GM18517 (cell line): Measurements from ENCODE around the gene CMYA5.
"Not testable (repeated sequence)": the region's sequence is repeated elsewhere in the genome, so short reads cannot be mapped to it uniquely, and the experiment has no call there.

Experiments used
- ATAC-seq: cut with Tn5 transposase; IDR thresholded peaks from one replicate; pipeline ENCODE4 v1.9.1; 2021; ENCODE audit warnings: mild to moderate bottlenecking, moderate library complexity; ENCODE audit not compliant: unreplicated experiment

Gene CMYA5

GRCh38 chr5:79702606-79703380, 13.2 kb downstream of the CMYA5 start:
- ATAC-seq: no peak

DNA sequence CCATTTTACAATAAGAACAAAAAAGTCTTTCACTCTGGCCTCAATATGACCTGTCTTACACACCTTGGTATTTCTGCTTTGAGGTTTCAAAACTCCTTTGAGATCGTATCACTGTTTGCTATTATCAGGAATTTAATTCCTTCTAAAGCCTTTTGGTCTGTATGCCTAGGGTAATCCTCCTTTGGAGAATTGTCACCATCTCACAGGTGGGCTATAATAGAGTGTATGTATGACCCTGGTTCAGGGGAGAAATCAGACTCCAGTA, 13.7 kb downstream of the CMYA5 start:
- no peak for ATAC-seq

DNA sequence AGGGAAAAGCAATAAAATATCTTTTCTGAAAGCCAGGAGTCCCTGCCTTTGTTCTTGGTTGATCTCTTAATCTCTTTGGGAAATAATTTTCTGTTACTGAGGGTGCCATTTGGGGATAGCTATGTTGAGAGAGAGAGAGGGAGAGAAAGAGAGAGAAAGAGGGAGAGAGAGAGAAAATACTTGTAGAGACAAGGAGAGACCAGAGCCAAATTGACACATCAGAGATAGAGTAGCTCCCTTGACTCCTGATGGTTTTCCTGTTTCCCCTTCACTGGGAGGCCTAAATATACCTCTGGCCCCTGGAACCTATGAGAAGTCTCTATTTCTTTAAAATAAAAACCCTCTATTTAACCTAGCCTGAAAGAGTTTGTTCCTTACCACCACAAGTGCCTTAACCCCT, 14.9 kb downstream of the CMYA5 start:
- no peak for ATAC-seq

DNA sequence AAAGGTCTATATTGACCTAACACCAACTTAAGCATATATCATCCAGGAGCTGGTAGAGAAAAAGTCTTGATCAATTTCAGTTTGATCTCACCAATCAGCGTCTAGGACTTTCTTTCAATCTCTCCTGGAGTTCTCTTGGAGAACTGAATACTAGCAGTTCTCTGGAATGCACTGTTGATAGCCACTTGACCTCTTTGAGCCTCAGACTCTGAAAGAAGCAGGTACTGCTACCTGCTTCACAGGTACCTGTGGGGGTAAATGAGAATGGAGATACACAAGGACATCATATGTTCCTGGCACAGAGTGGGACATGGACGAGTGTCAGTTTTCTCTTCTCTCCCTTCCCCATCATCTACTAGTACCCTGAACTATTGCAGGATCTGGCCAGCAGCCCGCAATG, 16.0 kb downstream of the CMYA5 start:
- ATAC-seq: no peak

DNA sequence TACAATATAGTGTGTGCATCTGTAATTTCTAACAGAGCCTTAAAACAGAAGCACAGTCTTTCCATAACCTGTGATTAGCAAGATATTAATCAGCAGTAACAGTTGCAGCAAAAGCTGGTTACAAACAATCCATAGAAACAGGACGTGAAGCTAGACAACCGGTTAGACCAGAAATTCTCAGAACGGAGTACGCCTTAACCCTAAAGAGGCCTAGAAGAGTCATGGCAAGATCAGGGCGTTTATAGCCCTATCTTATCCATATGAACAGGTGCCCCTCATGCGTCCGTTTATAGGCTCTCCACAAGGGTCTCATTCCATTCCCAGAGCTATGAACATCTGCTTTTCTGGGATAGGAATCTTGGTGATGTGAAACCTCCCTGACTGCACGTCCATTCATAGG, 16.7 kb downstream of the CMYA5 start:
- not testable (repeated sequence) for ATAC-seq

GRCh38 chr5:79707535-79707934, 17.9 kb downstream of the CMYA5 start:
- no peak for ATAC-seq

DNA sequence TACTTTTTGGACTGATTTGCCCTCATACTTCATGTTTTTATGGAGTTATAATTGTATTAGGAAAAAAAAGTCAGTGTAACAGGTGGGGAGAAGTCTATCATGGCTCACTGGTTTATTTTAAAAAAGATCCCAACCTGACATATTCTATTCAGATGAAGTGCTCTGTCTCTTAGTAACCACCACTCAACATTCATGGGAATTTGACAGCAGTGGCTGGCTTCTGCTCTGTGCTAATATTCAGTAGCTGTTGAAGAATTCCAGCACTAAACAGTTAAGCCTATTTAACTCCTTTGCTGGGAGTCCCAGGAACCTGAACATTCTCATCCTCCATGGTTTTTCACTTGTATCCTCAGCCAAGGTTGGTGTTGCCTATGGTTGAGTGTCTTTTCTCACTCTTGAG, 23.1 kb downstream of the CMYA5 start:
- no peak for ATAC-seq

DNA sequence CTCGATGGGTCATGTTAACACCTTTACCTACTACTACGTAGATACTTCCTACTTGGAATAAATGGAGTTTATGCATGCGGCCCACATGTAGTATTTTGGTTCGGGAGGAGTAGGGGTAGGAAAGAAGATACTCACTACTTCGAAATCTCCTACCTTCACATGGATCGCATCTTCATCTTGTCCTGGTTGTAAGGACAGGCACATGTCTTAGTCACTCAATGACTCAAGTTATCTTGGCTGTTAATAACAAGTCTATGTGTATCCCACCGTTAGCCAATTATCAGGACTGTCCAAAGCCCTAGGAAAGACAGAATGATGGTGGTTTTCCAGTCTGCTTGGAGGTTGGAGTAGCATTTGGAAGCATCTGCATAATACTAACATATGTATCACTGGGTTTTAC, 24.1 kb downstream of the CMYA5 start:
- no peak for ATAC-seq

DNA sequence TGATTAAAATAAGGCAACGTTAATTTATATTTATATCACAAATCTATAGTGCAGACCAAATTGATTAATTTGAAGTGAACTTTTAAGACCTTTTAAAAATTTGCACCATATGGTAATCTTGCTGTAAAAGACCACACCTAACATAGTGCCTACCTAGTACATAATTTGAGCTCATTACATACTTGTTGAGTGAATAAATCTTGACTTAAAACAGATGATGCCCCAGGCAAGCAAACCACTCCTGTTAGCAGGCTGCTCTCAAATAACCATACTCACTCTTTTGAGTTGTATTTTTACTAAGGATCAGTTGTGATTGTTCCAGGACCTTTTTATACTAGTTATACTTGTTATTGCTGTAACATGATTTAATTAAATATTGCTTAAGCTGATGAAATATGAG, 27.2 kb downstream of the CMYA5 start:
- ATAC-seq: no peak

GRCh38 chr5:79720096-79720495, 30.5 kb downstream of the CMYA5 start:
- ATAC-seq: no peak

- no peak for ATAC-seq
Measured at GRCh38 chr5:79727451-79728355, 38.1 kb downstream of the CMYA5 start.

- ATAC-seq: no peak
Measured at GRCh38 chr5:79728396-79728795, 38.8 kb downstream of the CMYA5 start.

DNA sequence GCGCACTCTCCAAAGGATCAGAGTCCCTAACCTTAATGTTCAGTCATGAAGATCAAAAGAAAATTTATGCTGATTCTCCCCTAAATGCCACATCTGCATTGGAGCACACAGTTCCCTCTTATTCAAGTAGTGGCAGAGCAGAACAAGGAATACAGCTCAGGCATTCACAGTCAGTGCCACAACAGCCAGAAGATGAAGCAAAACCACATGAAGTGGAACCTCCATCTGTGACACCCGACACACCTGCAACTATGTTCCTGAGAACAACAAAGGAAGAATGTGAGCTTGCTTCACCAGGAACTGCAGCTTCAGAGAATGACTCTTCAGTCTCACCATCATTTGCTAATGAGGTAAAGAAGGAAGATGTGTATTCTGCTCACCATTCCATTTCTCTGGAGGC, 40.0 kb downstream of the CMYA5 start:
- ATAC-seq: no peak

DNA sequence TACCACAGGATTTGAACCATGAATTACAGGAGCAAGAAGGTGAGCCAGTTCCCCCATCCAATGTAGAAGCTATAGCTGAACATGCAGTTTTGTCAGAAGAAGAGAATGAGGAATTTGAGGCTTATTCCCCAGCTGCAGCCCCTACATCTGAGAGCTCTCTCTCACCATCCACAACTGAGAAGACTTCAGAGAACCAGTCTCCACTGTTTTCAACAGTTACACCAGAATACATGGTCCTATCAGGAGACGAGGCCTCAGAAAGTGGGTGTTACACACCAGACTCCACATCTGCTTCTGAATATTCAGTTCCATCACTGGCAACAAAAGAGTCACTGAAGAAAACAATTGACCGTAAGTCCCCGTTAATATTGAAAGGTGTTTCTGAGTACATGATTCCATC, 40.9 kb downstream of the CMYA5 start:
- no peak for ATAC-seq

- no peak for ATAC-seq
Measured at GRCh38 chr5:79731775-79732174, 42.1 kb downstream of the CMYA5 start.

DNA sequence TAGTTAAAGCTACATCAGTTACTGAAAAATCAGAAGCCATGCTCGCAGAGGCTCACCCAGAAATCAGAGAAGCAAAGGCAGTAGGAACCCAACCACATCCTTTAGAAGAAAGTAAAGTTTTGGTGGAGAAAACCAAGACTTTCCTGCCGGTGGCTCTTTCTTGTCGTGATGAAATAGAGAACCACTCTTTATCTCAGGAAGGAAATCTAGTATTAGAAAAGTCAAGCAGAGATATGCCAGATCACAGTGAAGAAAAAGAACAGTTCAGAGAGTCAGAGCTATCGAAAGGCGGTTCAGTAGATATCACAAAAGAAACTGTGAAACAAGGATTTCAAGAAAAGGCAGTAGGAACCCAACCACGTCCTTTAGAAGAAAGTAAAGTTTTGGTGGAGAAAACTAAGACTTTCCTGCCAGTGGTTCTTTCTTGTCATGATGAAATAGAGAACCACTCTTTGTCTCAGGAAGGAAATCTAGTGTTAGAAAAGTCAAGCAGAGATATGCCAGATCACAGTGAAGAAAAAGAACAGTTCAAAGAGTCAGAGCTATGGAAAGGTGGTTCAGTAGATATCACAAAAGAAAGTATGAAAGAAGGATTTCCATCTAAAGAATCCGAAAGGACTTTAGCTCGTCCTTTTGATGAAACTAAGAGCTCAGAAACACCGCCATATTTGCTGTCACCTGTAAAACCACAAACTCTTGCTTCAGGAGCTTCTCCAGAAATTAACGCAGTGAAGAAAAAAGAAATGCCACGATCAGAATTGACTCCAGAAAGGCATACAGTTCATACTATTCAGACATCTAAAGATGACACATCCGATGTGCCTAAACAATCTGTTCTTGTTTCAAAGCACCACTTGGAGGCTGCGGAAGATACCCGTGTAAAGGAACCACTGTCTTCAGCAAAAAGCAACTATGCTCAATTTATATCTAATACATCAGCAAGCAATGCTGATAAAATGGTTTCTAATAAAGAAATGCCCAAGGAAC, 47.2 kb downstream of the CMYA5 start:
- ATAC-seq: no peak

- ATAC-seq: no peak
Measured at GRCh38 chr5:79738349-79738748, 48.7 kb downstream of the CMYA5 start.

GRCh38 chr5:79742549-79743136, 53.0 kb downstream of the CMYA5 start:
- ATAC-seq: no peak

DNA sequence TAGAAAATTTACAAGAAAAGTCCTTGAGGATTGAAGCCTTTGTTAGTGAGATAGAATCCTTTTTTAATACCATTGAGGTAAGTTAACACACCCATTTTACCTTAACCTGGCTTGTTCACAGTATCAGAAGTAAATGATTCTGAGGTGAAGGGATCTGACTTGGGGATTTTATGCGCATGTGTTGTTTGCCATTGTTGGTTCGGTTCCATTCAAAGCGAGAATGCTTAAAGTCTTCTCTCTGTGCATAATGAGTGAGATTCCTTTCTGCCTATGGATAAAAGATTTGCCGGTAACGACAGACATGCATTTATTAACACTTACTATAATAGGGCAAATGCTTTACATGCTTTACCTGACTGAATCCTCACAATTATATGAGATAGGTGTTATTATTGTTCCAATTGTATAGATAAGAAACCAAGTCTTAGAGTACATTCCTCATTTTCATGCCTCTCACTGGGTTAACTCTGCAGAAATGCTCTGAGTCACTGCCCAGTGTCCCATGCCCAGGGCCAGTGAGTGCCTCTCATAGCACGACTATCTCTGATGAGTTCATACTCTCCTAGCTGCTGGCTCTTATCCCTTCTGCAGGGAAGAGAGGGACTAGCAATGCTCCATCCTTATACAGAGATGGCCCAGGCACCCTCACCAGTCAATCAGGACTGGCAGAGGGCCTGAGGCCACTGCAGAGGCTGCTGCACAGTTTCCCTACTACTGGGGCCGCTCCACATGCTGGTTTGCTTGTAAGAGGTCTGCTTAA, 54.4 kb downstream of the CMYA5 start:
- no peak for ATAC-seq

DNA sequence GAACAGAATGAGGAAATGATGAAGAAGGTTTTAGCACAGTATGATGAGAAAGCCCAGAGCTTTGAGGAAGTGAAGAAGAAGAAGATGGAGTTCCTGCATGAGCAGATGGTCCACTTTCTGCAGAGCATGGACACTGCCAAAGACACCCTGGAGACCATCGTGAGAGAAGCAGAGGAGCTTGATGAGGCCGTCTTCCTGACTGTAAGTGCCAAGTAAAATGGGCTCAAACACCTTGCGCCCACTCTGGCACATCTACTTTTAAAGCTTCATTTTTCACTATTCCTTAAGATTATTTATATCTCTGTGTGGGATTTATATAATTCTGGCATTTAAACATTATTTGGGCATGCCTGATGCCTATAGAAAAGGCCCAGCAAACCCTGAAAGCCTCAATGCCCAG, 55.6 kb downstream of the CMYA5 start:
- no peak for ATAC-seq
